GM13977 (cell line): Measurements from ENCODE around the gene EEF2KMT.
"Not testable (repeated sequence)": the region's sequence is repeated elsewhere in the genome, so short reads cannot be mapped to it uniquely, and the experiment has no call there.

Source experiments
- DNase-seq: peaks from one replicate; pipeline ENCODE4 v3.0.0; 2012; ENCODE audit warnings: low spot score
- in situ Hi-C: fragments of 300-500 bp; cut with MboI; formaldehyde crosslinking; loops from one replicate; pipeline ENCODE4 v1.12.0; 2022; ENCODE audit warnings: low sequenced_read_pairs, low pct_unique_long_range_greater_than_20kb, mixed read lengths, inconsistent platforms; ENCODE audit not compliant: unreplicated experiment
- TF ChIP-seq, protein P1 (sequence below): IDR thresholded peaks from 2 replicates; pipeline ENCODE4 v1.5.1; 2012; ENCODE audit warnings: mild to moderate bottlenecking, control low read depth; ENCODE audit not compliant: insufficient read depth; ENCODE audit errors: extremely low read depth, missing control alignments

EEF2KMT gene, protein sequence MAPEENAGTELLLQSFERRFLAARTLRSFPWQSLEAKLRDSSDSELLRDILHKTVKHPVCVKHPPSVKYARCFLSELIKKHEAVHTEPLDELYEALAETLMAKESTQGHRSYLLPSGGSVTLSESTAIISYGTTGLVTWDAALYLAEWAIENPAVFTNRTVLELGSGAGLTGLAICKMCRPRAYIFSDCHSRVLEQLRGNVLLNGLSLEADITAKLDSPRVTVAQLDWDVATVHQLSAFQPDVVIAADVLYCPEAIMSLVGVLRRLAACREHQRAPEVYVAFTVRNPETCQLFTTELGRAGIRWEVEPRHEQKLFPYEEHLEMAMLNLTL

DNA sequence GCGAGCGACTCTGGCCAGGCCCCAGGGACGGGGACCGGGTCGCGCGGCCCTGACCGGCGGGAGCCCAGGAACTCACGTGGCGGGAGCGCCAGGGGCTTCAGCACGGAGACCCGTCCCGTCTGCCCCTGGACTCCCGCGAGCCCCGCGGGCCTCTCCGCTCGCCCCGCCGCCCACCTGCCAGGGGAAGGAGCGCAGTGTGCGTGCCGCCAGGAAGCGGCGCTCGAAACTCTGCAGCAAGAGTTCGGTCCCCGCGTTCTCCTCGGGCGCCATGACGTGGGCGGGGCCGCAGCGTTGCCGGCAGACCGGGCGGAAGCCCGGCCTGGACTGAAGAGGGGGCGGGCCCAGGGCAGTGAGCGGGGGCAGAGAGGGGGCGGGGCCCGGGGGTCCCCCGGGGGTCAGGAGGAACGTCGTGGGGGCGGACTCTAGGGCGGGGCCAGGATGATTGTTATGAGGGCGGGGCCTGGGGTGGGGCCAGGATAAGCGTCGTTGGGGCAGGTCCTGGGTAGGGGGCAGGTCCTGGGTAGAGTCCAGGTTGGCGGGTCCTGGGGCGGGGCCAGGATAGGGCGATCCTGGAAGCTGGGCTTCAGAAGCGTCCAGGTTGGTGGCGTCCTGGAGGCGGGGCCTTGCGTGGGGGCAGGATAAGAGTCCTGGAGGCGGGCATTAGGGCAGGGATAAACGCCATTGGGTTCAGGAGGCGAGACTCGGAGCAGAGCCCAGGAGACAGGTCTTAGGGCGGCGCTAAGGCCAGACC is at the start of gene EEF2KMT:
Gene EEF2KMT, minus strand, starts transcription at position 326 of the 751 bp plus-strand sequence. Its CDS starts 56 bp downstream, at position 270.
- DNase-seq: peak; percentile 91
- in situ Hi-C loops: not testable (repeated sequence)

DNA sequence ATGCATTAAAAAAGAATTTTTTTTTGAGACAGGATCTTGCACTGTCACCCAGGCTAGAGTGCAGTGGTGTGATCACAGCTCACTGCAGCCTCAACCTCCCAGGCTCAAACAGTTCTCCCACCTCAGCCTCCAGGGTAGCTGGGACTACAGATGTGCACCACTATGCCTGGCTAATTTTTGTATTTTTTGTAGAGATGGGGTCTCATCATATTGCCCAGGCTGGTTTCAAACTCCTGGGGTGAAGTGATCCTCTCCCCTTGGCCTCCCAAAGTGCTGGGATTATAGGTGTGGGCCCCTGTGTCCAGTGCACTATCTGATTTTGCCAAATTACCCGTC is 47.0 kb upstream of the EEF2KMT start:
- DNase-seq, in situ Hi-C loops: not testable (repeated sequence)

DNA sequence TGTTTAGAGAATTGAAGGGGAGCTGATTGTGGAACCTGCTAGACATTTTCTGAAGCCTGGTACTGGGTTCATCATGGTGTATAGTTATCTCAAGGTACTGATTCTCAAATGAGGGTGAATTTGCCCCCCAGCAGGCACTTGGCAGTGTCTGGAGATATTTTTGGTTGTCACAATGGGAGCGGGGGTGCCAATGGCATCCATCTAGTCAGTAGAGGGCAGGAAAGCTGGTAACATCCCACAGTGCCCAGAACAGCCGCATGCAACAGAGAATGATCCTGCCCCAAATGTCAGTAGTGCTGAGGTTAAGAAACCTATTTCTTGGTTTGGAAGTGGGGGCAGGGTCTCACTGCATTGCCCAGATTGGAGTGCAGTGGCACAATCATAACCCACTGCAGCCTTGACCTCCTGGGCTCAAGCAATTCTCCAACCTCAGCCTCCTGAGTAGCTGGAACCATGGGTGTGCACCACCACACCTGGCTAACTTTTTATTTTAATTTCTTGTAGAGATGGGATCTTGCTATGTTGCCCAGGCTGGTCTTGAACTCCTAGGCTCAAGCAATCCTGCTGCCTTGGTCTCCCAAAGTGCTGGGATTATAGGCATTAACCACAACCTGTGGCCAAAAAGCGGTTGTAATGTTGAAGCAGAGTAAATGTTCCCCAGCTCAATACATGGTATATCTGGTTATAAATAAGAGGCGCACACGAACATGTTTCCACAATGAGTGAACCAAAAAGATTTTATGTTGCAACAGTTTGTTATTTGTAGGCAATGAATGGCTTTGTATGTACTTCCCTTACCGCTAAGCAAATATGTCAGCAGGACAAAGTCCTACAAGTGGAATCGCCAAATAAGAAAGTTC is 46.4 kb upstream of the EEF2KMT start:
- TF ChIP-seq, protein P1, sequence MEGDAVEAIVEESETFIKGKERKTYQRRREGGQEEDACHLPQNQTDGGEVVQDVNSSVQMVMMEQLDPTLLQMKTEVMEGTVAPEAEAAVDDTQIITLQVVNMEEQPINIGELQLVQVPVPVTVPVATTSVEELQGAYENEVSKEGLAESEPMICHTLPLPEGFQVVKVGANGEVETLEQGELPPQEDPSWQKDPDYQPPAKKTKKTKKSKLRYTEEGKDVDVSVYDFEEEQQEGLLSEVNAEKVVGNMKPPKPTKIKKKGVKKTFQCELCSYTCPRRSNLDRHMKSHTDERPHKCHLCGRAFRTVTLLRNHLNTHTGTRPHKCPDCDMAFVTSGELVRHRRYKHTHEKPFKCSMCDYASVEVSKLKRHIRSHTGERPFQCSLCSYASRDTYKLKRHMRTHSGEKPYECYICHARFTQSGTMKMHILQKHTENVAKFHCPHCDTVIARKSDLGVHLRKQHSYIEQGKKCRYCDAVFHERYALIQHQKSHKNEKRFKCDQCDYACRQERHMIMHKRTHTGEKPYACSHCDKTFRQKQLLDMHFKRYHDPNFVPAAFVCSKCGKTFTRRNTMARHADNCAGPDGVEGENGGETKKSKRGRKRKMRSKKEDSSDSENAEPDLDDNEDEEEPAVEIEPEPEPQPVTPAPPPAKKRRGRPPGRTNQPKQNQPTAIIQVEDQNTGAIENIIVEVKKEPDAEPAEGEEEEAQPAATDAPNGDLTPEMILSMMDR: no peak
- DNase-seq: no peak
- in situ Hi-C loops: no loop called here

DNA sequence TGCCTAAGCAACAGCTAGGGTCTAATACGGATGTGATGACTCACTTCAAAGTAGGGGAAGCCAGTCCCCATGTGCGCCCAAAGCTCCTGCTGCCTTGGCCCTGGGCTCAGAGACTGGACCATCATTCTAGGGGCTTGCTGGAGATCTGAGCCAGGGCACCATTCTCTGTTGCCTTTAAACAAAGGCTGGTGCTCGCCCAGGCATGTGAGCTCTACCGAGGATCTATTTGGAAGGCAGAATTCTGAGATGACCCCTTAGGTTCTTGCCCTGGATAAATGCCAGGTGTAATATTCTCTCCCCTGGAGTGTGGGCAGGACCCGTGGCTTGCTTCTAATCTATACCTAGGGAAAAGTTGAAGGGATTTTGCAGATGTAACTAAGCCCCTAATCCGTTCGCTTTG is 42.6 kb upstream of the EEF2KMT start:
- DNase-seq, in situ Hi-C loops: not testable (repeated sequence)

DNA sequence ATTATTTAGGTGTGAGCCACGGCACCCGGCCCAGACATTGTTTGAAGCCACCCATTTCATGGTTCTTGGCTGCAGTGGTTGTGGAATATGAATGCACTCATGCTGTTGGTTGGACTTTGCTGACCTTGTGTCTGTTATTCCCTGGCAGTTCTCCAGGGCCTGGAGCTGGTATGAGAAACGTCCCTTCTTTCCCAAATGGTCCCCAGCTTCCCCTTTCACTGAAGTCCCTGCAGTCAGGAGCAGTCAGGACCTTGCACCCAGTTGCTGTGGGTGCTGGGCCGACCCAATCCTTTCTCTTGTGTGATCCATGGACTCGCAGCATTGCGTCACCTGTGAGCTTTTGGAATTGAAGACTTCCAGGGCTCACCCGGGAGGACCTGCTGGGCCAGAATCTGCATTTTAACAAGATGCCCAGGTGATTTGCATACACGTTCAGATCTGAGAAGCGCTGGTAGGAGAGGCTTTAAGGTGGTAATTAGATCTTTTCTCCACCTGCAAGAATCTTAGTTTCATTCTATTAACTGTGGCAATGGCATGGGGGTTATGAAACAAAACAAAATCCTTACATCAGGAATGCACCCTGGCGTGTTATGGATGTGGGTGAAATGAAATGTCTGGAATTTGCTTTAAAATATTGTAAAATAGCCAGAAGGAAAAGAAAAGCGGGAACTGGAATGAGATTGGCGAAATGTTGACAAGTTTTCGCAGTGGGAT is 37.3 kb upstream of the EEF2KMT start:
- in situ Hi-C loops, DNase-seq: not testable (repeated sequence)

DNA sequence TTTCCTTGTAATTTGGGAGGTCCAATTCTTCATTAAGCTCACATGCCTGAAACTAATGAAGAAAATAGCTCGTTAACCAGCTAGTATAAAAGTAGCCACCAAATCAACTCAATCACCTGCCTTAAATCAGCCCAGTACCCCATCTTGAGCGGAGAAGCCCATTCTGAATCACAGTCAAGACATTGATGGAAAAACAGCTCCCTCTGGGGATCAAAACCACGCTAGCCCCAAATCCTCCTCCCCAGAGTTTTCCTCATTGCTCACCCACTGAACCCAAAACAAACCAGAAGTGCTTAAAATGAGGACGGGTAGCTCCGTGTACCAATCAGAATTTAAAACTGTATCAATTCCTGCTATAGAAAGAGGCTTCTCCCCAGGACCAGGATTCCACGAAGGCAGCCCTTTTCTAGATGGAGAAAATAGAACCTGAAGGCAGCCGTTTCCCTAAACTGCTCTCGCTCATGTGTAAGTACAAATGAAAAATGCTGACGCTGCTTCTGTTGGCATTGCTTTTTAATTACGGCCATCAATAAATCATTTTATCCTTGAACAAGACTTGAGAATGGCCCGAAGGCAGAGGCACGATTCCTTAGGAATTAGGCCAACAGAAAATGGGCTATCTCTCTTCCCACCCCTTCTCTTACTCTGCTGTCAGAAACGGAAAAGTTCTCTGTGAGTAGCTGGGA is 35.5 kb upstream of the EEF2KMT start:
- in situ Hi-C loops, DNase-seq: not testable (repeated sequence)

DNA sequence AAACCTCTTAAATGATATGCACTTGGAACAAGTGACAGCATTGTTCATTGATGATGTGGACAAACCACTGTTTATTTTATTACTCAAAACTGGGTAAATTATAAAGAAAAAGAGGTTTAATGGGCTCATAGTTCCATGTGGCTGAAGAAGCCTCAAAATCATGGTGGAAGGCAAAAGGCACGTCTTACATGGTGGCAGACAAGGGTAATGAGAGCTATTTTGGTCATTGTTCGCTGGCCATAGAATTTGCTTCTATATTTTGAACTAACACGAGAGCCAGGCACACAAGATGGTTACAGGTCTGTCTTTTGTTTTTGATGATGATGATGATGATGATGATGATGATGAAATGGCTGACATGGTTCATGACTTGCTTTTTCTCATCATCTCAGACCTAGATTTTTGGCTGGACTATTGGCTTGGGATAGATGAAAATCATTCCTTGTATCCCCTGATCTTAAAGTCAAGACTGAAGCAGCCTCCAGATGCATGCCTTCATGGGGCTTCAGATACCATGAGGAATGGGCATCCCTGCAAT is 33.9 kb upstream of the EEF2KMT start:
- in situ Hi-C loops, DNase-seq: not testable (repeated sequence)

DNA sequence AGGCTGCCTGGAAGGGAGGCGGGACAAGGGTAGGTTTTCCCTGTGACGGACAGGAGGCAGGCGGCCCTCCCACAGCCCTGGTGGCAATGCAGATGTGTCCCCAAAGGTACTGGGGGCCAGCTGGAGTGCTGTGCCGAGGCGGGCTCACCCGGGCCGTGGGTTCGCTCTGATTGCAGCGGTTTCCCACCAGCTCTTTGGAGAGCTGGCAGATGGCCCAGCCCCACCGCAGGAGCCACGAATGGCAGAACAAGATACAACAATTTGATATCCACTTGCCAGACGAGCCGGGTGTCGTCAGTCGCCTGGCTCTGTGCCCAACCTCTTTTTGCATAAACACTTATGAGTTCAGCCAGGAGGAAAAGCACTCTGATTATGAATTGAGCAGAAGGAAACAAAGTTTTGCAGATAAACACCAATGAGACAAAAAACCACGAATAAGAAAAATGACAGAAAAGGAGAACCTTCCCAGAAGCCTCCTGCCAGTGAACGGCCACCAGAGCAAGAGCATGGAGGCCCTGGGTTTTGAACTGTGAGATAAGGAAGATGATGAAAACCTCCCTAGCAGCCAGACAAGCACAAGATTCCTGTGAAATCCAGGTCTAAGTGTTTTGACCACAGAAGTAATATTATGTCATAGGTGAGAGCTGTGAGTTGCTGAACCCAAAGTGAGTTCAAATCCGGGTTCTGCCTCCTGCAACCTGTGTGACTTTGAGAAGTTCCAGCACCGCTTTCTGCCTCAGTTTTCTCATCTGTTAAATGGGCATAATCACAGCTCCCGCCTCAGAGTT is 19.9 kb upstream of the EEF2KMT start:
- DNase-seq: peak; percentile 3
- in situ Hi-C loops: not testable (repeated sequence)

DNA sequence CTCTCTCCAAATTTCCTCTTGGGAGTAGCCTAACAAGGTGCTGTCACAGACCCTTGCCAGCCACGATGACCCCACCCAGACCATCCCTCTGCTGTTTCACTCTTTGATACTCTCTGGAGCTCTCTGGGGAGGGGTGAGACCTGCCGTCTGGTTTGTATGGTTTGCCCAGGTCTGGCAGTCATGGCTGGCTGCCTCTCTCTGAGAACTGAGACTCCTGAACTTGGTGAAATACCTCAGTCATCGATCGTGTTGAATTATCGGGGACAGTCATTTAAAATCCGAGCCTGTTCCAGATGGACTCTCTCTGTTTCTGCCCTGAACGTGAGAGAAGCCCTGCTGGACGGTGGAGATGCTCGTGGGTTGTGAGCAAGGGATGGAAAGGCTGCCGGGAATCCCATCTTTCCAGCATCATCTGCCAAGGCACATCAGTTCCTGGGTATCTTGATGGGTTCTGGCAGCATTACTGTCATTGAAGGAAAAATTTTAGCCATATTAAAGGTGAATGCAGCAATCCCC is 19.2 kb upstream of the EEF2KMT start:
- DNase-seq: peak; percentile 23
- in situ Hi-C loops: not testable (repeated sequence)

DNA sequence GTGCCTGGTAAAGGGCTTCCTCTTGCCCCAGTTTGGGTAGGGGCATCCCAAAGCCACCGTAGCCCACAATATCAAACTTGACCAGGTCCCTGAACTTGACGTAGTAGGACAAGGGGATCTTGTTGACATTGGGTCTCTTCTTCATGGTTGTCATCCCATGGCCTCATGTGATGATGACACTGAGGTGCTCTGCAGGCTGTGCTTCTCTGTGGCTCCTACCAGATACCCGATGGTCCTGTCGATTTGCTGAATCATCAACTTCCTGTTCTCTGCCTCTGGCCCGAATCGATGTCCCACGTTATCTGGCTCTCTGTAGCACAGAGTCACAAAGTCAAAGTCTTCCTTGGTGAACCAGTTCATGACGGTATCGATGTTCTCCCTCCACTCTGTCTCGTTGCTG is 13.3 kb upstream of the EEF2KMT start:
- DNase-seq, in situ Hi-C loops: not testable (repeated sequence)
